Stimulated activated CD4-positive, alpha-beta T cell treated with anti-CD3 and anti-CD28 coated beads, Interleukin-1b, Interleukin-23, amount 100 ng/mL, for 48 hours (primary cell): Measurements from ENCODE around the gene HOOK2.
"Not testable (repeated sequence)": the region's sequence is repeated elsewhere in the genome, so short reads cannot be mapped to it uniquely, and the experiment has no call there.

Experiments used
- DNase-seq: peaks from one replicate; pipeline ENCODE4 v3.0.0-alpha.2; 2020

HOOK2 gene

GRCh38 chr19:12751635-12752034 lies 23.7 kb downstream of the HOOK2 start, which contains the start of gene BEST2:
Gene BEST2 (plus strand): TSS chr19:12751791. CDS start chr19:12752593, 802 bp downstream.
- DNase-seq = no peak

- no peak for DNase-seq
These were observed 24.5 kb downstream of the HOOK2 start for GRCh38 chr19:12750851-12751250.

GRCh38 chr19:12749938-12750521 lies 25.3 kb downstream of the HOOK2 start:
- DNase-seq = no peak

- no peak for DNase-seq
These were observed 26.9 kb downstream of the HOOK2 start for GRCh38 chr19:12748489-12748888.

- DNase-seq = no peak
These were observed 30.0 kb downstream of the HOOK2 start for GRCh38 chr19:12745166-12745897.

- no peak for DNase-seq
These were observed 37.5 kb downstream of the HOOK2 start for GRCh38 chr19:12737835-12738351.

GRCh38 chr19:12736995-12737834 lies 38.1 kb downstream of the HOOK2 start, which contains the start of gene GET3:
Gene GET3 (plus strand): TSS chr19:12737497. CDS start chr19:12737506, 9 bp downstream.
- peak; percentile 85 for DNase-seq

- DNase-seq = peak; percentile 68
These were observed 41.8 kb downstream of the HOOK2 start for GRCh38 chr19:12733369-12734214.

- no peak for DNase-seq
These were observed 44.0 kb downstream of the HOOK2 start for GRCh38 chr19:12731337-12731736.

- no peak for DNase-seq
These were observed 45.3 kb downstream of the HOOK2 start for GRCh38 chr19:12730064-12730463.

- DNase-seq = no peak
These were observed 47.5 kb downstream of the HOOK2 start for GRCh38 chr19:12727745-12728433.

GRCh38 chr19:12726988-12727316 lies 48.4 kb downstream of the HOOK2 start:
- no peak for DNase-seq

GRCh38 chr19:12725612-12726011 lies 49.7 kb downstream of the HOOK2 start:
- DNase-seq = not testable (repeated sequence)

GRCh38 chr19:12723641-12724426 lies 51.5 kb downstream of the HOOK2 start, which contains the start of gene TNPO2:
Gene TNPO2 (minus strand): TSS chr19:12723932. CDS start chr19:12720977, 2,955 bp downstream.
- peak; percentile 79 for DNase-seq

GRCh38 chr19:12723381-12723640 lies 52.0 kb downstream of the HOOK2 start:
- no peak for DNase-seq

- peak; percentile 96 for DNase-seq
These were observed 52.6 kb downstream of the HOOK2 start for GRCh38 chr19:12722566-12723380.

GRCh38 chr19:12721656-12722565 lies 53.4 kb downstream of the HOOK2 start:
- peak; percentile 63 for DNase-seq

GRCh38 chr19:12720851-12721655 lies 54.3 kb downstream of the HOOK2 start:
- DNase-seq = no peak
